GM23338 (cell line): Measurements from ENCODE around the gene CCDC38. TPM values are rescaled to one million over a fixed set of nuclear protein-coding genes. Genes with fewer than 3 reads are reported as not detected.

Experiments used
- ATAC-seq: fragments of 200-7000 bp; cut with Tn5 transposase; 3 replicates; pipeline ENCODE4 v1.9.1; 2020
- DNase-seq: peaks from one replicate; pipeline ENCODE4 v3.0.0-alpha.2; 2015; ENCODE audit warnings: low spot score
- H2AFZ ChIP-seq: fragments of 200-600 bp; sonication (generic); 2 replicates; pipeline ENCODE4 v1.8.0; 2016; ENCODE audit warnings: antibody characterized with exemption, mild to moderate bottlenecking, moderate library complexity
- H3F3A ChIP-seq: fragments of 200-600 bp; sonication (generic); replicated peaks from 2 replicates; pipeline ENCODE4 v1.8.0; 2017; ENCODE audit warnings: antibody characterized with exemption, mixed run types, low read depth
- H3K27ac ChIP-seq: fragments of 200-600 bp; sonication (generic); 2 replicates; pipeline ENCODE4 v1.6.1; 2016; ENCODE audit warnings: low read depth
- H3K27me3 ChIP-seq: fragments of 200-600 bp; sonication (generic); 2 replicates; pipeline ENCODE4 v1.8.0; 2016; ENCODE audit warnings: mild to moderate bottlenecking, mixed run types, moderate library complexity; ENCODE audit not compliant: insufficient read depth
- H3K36me3 ChIP-seq: fragments of 200-600 bp; sonication (generic); 2 replicates; pipeline ENCODE4 v1.8.0; 2016; ENCODE audit warnings: mild to moderate bottlenecking; ENCODE audit not compliant: insufficient read depth
- H3K4me1 ChIP-seq: fragments of 200-600 bp; sonication (generic); 2 replicates; pipeline ENCODE4 v1.8.0; 2016; ENCODE audit warnings: mild to moderate bottlenecking, moderate library complexity; ENCODE audit not compliant: insufficient read depth
- H3K4me2 ChIP-seq: fragments of 200-600 bp; sonication (generic); 2 replicates; pipeline ENCODE4 v1.7.1; 2017; ENCODE audit warnings: mixed run types
- H3K4me3 ChIP-seq: fragments of 200-600 bp; sonication (generic); 2 replicates; pipeline ENCODE4 v1.6.1; 2016; ENCODE audit warnings: mixed run types
- H3K79me2 ChIP-seq: fragments of 200-600 bp; sonication (generic); replicated peaks from 2 replicates; pipeline ENCODE4 v1.8.0; 2017; ENCODE audit warnings: mild to moderate bottlenecking; ENCODE audit not compliant: insufficient read depth
- H3K9me2 ChIP-seq: fragments of 200-600 bp; sonication (generic); 2 replicates; pipeline ENCODE4 v1.8.0; 2017; ENCODE audit not compliant: insufficient read depth
- H4K20me1 ChIP-seq: fragments of 200-600 bp; sonication (generic); replicated peaks from 2 replicates; pipeline ENCODE4 v1.8.0; 2017; ENCODE audit warnings: mild to moderate bottlenecking; ENCODE audit not compliant: insufficient read depth
- H3K27ac Mint-ChIP-seq: 2 replicates; pipeline ENCODE4 v1.8.0; 2020; ENCODE audit warnings: inconsistent platforms, mild to moderate bottlenecking, moderate library complexity, mixed read lengths
- H3K27me3 Mint-ChIP-seq: 3 replicates; pipeline ENCODE4 v1.8.0; 2022; ENCODE audit warnings: low read depth, mild to moderate bottlenecking, moderate library complexity, mixed read lengths, inconsistent platforms; ENCODE audit not compliant: insufficient read depth, poor library complexity
- H3K36me3 Mint-ChIP-seq: 3 replicates; pipeline ENCODE4 v1.8.0; 2021; ENCODE audit warnings: low read depth, mild to moderate bottlenecking, inconsistent platforms, moderate library complexity, mixed read lengths
- H3K4me1 Mint-ChIP-seq: 3 replicates; pipeline ENCODE4 v1.8.0; 2020; ENCODE audit warnings: mild to moderate bottlenecking, inconsistent platforms, mixed read lengths
- H3K4me3 Mint-ChIP-seq: 3 replicates; pipeline ENCODE4 v1.8.0; 2021; ENCODE audit warnings: moderate library complexity, mild to moderate bottlenecking, inconsistent platforms, mixed read lengths
- H3K9me3 Mint-ChIP-seq: 3 replicates; pipeline ENCODE4 v1.8.0; 2020; ENCODE audit warnings: moderate library complexity, mild to moderate bottlenecking, inconsistent platforms, mixed read lengths
- CREB1 ChIP-seq: fragments of 250-450 bp; sonication (Bioruptor Pico); IDR thresholded peaks from 2 replicates; pipeline ENCODE4 v1.5.0; 2020; ENCODE audit warnings: low read depth, mild to moderate bottlenecking, moderate library complexity
- EZH2 ChIP-seq: fragments of 200-600 bp; sonication (generic); IDR thresholded peaks from one replicate; pipeline ENCODE4 v1.8.0; 2017; ENCODE audit warnings: antibody characterized with exemption, mild to moderate bottlenecking, low read depth; ENCODE audit not compliant: unreplicated experiment
- EZH2phosphoT487 ChIP-seq: fragments of 200-600 bp; sonication (generic); IDR thresholded peaks from one replicate; pipeline ENCODE4 v1.8.1; 2018; ENCODE audit warnings: antibody characterized with exemption; ENCODE audit not compliant: unreplicated experiment
- JUNB ChIP-seq: IDR thresholded peaks from one replicate; pipeline ENCODE4 v1.6.1; 2016; ENCODE audit warnings: antibody characterized with exemption; ENCODE audit not compliant: unreplicated experiment
- NANOG ChIP-seq: IDR thresholded peaks from 2 replicates; pipeline ENCODE4 v1.6.1; 2016; ENCODE audit warnings: antibody characterized with exemption, borderline replicate concordance
- POLR2AphosphoS5 ChIP-seq: IDR thresholded peaks from 2 replicates; pipeline ENCODE4 v1.6.1; 2016; ENCODE audit warnings: antibody characterized with exemption, low read depth
- STAT1 ChIP-seq: IDR thresholded peaks from one replicate; pipeline ENCODE4 v1.6.1; 2016; ENCODE audit warnings: antibody characterized with exemption; ENCODE audit not compliant: unreplicated experiment
- ZNF114 ChIP-seq: fragments of 250-450 bp; sonication (Bioruptor Pico); IDR thresholded peaks from 2 replicates; pipeline ENCODE4 v1.5.0; 2020; ENCODE audit warnings: mild to moderate bottlenecking, moderate library complexity
- ZNF331 ChIP-seq: fragments of 250-450 bp; sonication (Bioruptor Pico); IDR thresholded peaks from 2 replicates; pipeline ENCODE4 v1.5.0; 2020; ENCODE audit warnings: low read depth, mild to moderate bottlenecking, moderate library complexity
- polyA plus RNA-seq: library from polyadenylated mRNA; unstranded; fragments of >200 nt; fragmentation: Nextera tagmentation; extraction: Ambion mirVana; gene quantifications from 2 replicates; pipeline ENCODE4 v1.2.1, GENCODE V29; 2016
- total RNA-seq: library from RNA; depleted of rRNA; stranded (reverse); fragments of >200 nt; shearing (Covaris generic); gene quantifications from 2 replicates; pipeline ENCODE4 v1.2.3, GENCODE V29; 2014
- TF ChIP-seq, protein P1 (sequence below): fragments of 250-450 bp; sonication (Bioruptor Pico); IDR thresholded peaks from 2 replicates; pipeline ENCODE4 v1.5.0; 2020; ENCODE audit warnings: mild to moderate bottlenecking, moderate library complexity
- TF ChIP-seq, protein P2 (sequence below): IDR thresholded peaks from 2 replicates; pipeline ENCODE4 v1.6.1; 2016; ENCODE audit warnings: antibody characterized with exemption
- TF ChIP-seq, protein P3 (sequence below): IDR thresholded peaks from one replicate; pipeline ENCODE4 v1.6.1; 2018; ENCODE audit warnings: antibody characterized with exemption; ENCODE audit not compliant: unreplicated experiment
- TF ChIP-seq, protein P4 (sequence below), 2 experiments: fragments of 200-600 bp in 1 of 2; sonication (generic) in 1 of 2; conservative IDR thresholded peaks; 2 replicates each; pipeline versions ENCODE4 v1.5.1 to v1.6.1; 2016 to 2017; ENCODE audit warnings: antibody characterized with exemption in 2 of 2, low read depth in 2 of 2, mild to moderate bottlenecking in 2 of 2, moderate library complexity in 1 of 2

CCDC38 gene
- total and polyA plus RNA-seq, 2 experiments from 2014 or later: not detected

DNA sequence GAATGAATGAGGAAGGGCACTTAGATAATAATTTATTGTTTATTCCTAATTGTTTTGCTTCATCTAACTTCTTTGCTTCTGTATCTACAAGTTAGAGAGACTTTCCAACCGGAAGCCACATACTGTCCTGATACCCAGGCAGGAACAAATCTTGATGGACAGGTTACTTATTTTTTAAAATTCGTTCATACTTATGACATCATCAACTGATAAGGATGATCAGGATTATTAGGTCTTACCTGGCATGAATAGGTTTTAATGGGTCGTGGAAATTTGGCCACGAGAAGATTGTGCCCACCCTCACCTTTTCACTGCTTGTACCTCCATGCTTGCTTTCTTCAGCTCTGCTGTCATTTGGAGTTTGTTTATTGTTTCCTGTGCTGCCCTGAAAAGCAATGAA lies 44.3 kb downstream of the CCDC38 start:
- peak overlapping the region; percentile 81; the same call in 1 of the 2 replicates for H2AFZ ChIP-seq
- no peak overlapping the region for H3K4me3 ChIP-seq
- H3K79me2 ChIP-seq: no peaks in the 10 kb centered on the region
- ATAC-seq: no peak
- H3K4me2 ChIP-seq: no peak overlapping the region
- H3K27ac Mint-ChIP-seq: no peak overlapping the region
- DNase-seq: no peak
- H3K4me3 Mint-ChIP-seq: no peak overlapping the region
- H3F3A ChIP-seq: no peaks in the 10 kb centered on the region
- no peaks in the 10 kb centered on the region for H3K4me1 Mint-ChIP-seq
- H3K36me3 Mint-ChIP-seq: no peaks in the 10 kb centered on the region
- no peaks in the 10 kb centered on the region for H3K4me1 ChIP-seq
- peaks cover 2% of the 10 kb centered on the region for H3K27me3 Mint-ChIP-seq
- H4K20me1 ChIP-seq: no peaks in the 10 kb centered on the region
- peaks cover under 1% of the 10 kb centered on the region; the same call in 1 of the 3 replicates for H3K9me3 Mint-ChIP-seq
- TF ChIP-seq, protein P1, sequence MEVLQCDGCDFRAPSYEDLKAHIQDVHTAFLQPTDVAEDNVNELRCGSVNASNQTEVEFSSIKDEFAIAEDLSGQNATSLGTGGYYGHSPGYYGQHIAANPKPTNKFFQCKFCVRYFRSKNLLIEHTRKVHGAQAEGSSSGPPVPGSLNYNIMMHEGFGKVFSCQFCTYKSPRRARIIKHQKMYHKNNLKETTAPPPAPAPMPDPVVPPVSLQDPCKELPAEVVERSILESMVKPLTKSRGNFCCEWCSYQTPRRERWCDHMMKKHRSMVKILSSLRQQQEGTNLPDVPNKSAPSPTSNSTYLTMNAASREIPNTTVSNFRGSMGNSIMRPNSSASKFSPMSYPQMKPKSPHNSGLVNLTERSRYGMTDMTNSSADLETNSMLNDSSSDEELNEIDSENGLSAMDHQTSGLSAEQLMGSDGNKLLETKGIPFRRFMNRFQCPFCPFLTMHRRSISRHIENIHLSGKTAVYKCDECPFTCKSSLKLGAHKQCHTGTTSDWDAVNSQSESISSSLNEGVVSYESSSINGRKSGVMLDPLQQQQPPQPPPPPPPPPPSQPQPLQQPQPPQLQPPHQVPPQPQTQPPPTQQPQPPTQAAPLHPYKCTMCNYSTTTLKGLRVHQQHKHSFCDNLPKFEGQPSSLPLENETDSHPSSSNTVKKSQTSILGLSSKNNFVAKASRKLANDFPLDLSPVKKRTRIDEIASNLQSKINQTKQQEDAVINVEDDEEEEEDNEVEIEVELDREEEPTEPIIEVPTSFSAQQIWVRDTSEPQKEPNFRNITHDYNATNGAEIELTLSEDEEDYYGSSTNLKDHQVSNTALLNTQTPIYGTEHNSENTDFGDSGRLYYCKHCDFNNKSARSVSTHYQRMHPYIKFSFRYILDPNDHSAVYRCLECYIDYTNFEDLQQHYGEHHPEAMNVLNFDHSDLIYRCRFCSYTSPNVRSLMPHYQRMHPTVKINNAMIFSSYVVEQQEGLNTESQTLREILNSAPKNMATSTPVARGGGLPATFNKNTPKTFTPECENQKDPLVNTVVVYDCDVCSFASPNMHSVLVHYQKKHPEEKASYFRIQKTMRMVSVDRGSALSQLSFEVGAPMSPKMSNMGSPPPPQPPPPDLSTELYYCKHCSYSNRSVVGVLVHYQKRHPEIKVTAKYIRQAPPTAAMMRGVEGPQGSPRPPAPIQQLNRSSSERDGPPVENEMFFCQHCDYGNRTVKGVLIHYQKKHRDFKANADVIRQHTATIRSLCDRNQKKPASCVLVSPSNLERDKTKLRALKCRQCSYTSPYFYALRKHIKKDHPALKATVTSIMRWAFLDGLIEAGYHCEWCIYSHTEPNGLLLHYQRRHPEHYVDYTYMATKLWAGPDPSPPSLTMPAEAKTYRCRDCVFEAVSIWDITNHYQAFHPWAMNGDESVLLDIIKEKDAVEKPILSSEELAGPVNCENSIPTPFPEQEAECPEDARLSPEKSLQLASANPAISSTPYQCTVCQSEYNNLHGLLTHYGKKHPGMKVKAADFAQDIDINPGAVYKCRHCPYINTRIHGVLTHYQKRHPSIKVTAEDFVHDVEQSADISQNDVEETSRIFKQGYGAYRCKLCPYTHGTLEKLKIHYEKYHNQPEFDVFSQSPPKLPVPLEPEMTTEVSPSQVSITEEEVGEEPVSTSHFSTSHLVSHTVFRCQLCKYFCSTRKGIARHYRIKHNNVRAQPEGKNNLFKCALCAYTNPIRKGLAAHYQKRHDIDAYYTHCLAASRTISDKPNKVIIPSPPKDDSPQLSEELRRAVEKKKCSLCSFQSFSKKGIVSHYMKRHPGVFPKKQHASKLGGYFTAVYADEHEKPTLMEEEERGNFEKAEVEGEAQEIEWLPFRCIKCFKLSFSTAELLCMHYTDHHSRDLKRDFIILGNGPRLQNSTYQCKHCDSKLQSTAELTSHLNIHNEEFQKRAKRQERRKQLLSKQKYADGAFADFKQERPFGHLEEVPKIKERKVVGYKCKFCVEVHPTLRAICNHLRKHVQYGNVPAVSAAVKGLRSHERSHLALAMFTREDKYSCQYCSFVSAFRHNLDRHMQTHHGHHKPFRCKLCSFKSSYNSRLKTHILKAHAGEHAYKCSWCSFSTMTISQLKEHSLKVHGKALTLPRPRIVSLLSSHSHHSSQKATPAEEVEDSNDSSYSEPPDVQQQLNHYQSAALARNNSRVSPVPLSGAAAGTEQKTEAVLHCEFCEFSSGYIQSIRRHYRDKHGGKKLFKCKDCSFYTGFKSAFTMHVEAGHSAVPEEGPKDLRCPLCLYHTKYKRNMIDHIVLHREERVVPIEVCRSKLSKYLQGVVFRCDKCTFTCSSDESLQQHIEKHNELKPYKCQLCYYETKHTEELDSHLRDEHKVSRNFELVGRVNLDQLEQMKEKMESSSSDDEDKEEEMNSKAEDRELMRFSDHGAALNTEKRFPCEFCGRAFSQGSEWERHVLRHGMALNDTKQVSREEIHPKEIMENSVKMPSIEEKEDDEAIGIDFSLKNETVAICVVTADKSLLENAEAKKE: no peak
- no peak for TF ChIP-seq EZH2phosphoT487
- TF ChIP-seq POLR2AphosphoS5: no peak
- no peak for TF ChIP-seq NANOG
- TF ChIP-seq, protein P2, sequence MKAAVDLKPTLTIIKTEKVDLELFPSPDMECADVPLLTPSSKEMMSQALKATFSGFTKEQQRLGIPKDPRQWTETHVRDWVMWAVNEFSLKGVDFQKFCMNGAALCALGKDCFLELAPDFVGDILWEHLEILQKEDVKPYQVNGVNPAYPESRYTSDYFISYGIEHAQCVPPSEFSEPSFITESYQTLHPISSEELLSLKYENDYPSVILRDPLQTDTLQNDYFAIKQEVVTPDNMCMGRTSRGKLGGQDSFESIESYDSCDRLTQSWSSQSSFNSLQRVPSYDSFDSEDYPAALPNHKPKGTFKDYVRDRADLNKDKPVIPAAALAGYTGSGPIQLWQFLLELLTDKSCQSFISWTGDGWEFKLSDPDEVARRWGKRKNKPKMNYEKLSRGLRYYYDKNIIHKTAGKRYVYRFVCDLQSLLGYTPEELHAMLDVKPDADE: no peak
- no peak for TF ChIP-seq JUNB
- no peak for TF ChIP-seq ZNF114 (CRISPR knock-in tag)
- TF ChIP-seq EZH2: no peak
- TF ChIP-seq, protein P3, sequence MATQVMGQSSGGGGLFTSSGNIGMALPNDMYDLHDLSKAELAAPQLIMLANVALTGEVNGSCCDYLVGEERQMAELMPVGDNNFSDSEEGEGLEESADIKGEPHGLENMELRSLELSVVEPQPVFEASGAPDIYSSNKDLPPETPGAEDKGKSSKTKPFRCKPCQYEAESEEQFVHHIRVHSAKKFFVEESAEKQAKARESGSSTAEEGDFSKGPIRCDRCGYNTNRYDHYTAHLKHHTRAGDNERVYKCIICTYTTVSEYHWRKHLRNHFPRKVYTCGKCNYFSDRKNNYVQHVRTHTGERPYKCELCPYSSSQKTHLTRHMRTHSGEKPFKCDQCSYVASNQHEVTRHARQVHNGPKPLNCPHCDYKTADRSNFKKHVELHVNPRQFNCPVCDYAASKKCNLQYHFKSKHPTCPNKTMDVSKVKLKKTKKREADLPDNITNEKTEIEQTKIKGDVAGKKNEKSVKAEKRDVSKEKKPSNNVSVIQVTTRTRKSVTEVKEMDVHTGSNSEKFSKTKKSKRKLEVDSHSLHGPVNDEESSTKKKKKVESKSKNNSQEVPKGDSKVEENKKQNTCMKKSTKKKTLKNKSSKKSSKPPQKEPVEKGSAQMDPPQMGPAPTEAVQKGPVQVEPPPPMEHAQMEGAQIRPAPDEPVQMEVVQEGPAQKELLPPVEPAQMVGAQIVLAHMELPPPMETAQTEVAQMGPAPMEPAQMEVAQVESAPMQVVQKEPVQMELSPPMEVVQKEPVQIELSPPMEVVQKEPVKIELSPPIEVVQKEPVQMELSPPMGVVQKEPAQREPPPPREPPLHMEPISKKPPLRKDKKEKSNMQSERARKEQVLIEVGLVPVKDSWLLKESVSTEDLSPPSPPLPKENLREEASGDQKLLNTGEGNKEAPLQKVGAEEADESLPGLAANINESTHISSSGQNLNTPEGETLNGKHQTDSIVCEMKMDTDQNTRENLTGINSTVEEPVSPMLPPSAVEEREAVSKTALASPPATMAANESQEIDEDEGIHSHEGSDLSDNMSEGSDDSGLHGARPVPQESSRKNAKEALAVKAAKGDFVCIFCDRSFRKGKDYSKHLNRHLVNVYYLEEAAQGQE: no peak
- no peak for TF ChIP-seq ZNF331 (CRISPR knock-in tag)
- TF ChIP-seq STAT1: no peak
- no peak for TF ChIP-seq CREB1 (CRISPR knock-in tag)
- TF ChIP-seq, protein P4, sequence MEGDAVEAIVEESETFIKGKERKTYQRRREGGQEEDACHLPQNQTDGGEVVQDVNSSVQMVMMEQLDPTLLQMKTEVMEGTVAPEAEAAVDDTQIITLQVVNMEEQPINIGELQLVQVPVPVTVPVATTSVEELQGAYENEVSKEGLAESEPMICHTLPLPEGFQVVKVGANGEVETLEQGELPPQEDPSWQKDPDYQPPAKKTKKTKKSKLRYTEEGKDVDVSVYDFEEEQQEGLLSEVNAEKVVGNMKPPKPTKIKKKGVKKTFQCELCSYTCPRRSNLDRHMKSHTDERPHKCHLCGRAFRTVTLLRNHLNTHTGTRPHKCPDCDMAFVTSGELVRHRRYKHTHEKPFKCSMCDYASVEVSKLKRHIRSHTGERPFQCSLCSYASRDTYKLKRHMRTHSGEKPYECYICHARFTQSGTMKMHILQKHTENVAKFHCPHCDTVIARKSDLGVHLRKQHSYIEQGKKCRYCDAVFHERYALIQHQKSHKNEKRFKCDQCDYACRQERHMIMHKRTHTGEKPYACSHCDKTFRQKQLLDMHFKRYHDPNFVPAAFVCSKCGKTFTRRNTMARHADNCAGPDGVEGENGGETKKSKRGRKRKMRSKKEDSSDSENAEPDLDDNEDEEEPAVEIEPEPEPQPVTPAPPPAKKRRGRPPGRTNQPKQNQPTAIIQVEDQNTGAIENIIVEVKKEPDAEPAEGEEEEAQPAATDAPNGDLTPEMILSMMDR (conservative IDR thresholded peaks at IDR 0.05; ENCODE audit: low read depth in 2 of 2): no peak
- H3K36me3 ChIP-seq: no peaks in the 10 kb centered on the region
- no peak overlapping the region for H3K27ac ChIP-seq
- H3K9me2 ChIP-seq: no peaks in the 10 kb centered on the region
- H3K27me3 ChIP-seq: no peaks in the 10 kb centered on the region
